ENCODE data around the gene MAGI1. TPM values are rescaled to one million over a fixed set of nuclear protein-coding genes. Genes with fewer than 3 reads are reported as not detected.

MAGI1 gene
- total RNA-seq, 2 donors from 2014 or later = 38.6 to 45.1 TPM

DNA sequence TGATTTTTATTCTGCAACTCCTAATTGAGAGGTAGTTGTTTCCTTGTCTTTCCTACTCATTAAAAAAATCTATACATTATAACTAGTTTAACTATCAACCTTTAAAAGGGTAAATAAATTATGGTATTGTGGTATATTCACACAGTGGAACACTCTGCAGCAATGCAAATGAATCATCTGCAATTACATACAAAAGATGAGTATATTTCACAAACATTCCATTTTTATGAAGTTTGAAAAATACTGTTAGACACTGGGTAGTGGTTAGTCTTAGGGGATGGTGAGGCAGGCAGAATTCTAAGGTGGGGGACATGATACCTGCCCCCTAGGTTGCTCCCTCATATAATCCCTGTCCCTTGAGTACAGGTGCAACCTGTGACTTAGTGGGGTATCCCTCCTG, 44.0 kb upstream of the MAGI1 start:
- Histone ChIP-seq H3K27ac (ENCODE audit: low read depth, low read length) (no peak overlapping the region), H3K9me3 (ENCODE audit: control insufficient read depth, low read length) (no peaks in the 10 kb centered on the region), H3K27me3 (ENCODE audit: control insufficient read depth, insufficient read depth, low read length, poor library complexity, severe bottlenecking) (no peaks in the 10 kb centered on the region), H3K4me3 (ENCODE audit: low read length) (no peak overlapping the region), H3K9ac (ENCODE audit: extremely low read depth, low read length, poor library complexity, severe bottlenecking) (no peak overlapping the region), H3K36me3 (ENCODE audit: control insufficient read depth, insufficient read depth, low read length) (no peaks in the 10 kb centered on the region), H3K4me1 (ENCODE audit: control insufficient read depth, insufficient read depth, low read length) (no peaks in the 10 kb centered on the region)
- Mint-ChIP-seq H3K27ac (no peak overlapping the region), H3K36me3 (ENCODE audit: low read depth) (no peaks in the 10 kb centered on the region), H3K4me3 (no peak overlapping the region), H3K4me1 (peaks cover 1% of the 10 kb centered on the region), H3K27me3 (ENCODE audit: insufficient read depth) (no peaks in the 10 kb centered on the region), H3K9me3 (no peaks in the 10 kb centered on the region)
- TF ChIP-seq, protein P1, sequence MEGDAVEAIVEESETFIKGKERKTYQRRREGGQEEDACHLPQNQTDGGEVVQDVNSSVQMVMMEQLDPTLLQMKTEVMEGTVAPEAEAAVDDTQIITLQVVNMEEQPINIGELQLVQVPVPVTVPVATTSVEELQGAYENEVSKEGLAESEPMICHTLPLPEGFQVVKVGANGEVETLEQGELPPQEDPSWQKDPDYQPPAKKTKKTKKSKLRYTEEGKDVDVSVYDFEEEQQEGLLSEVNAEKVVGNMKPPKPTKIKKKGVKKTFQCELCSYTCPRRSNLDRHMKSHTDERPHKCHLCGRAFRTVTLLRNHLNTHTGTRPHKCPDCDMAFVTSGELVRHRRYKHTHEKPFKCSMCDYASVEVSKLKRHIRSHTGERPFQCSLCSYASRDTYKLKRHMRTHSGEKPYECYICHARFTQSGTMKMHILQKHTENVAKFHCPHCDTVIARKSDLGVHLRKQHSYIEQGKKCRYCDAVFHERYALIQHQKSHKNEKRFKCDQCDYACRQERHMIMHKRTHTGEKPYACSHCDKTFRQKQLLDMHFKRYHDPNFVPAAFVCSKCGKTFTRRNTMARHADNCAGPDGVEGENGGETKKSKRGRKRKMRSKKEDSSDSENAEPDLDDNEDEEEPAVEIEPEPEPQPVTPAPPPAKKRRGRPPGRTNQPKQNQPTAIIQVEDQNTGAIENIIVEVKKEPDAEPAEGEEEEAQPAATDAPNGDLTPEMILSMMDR (conservative IDR thresholded peaks at IDR 0.05) = no peak
- no peak for DNase-seq

DNA sequence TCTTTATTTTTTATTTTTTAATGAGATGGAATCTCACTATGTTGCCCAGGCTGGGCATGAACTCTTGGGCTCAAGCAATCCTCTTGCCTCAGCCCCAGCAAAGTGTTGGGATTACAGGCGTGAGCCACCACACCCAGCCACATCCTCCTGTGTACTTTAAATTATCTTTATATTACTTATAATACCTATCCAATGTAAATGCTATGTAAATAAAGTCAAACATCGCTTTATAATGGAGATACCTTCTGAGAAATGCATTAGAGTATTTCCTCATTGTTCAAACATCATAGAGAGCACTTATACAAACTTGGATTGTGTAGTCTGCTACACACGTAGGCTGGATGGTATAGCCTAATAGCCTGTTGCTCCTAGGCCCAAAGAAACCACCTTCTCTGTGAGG, 41.4 kb upstream of the MAGI1 start:
- H3K27me3 ChIP-seq (ENCODE audit: control insufficient read depth, insufficient read depth, low read length, poor library complexity, severe bottlenecking) = no peaks in the 10 kb centered on the region
- H3K27ac ChIP-seq (ENCODE audit: low read depth, low read length) = no peak overlapping the region
- no peaks in the 10 kb centered on the region for H3K9me3 Mint-ChIP-seq
- H3K9ac ChIP-seq (ENCODE audit: extremely low read depth, low read length, poor library complexity, severe bottlenecking) = no peak overlapping the region
- WGBS, 2 experiments (ENCODE audit: insufficient coverage in 1 of 2, insufficient read length in 1 of 2) = 94 to 100% methylated on average over 1 to 3 of the region's 3 CpGs
- no peaks in the 10 kb centered on the region for H3K4me1 Mint-ChIP-seq
- H3K36me3 Mint-ChIP-seq (ENCODE audit: low read depth) = no peaks in the 10 kb centered on the region
- H3K27ac Mint-ChIP-seq = no peak overlapping the region
- DNase-seq = no peak
- no peak overlapping the region for H3K4me3 Mint-ChIP-seq
- H3K9me3 ChIP-seq (ENCODE audit: control insufficient read depth, low read length) = no peaks in the 10 kb centered on the region
- H3K36me3 ChIP-seq (ENCODE audit: control insufficient read depth, insufficient read depth, low read length) = no peaks in the 10 kb centered on the region
- no peak overlapping the region for H3K4me3 ChIP-seq (ENCODE audit: low read length)
- H3K27me3 Mint-ChIP-seq (ENCODE audit: insufficient read depth) = no peaks in the 10 kb centered on the region
- H3K4me1 ChIP-seq (ENCODE audit: control insufficient read depth, insufficient read depth, low read length) = no peaks in the 10 kb centered on the region
- TF ChIP-seq, protein P1 (conservative IDR thresholded peaks at IDR 0.05) = no peak

DNA sequence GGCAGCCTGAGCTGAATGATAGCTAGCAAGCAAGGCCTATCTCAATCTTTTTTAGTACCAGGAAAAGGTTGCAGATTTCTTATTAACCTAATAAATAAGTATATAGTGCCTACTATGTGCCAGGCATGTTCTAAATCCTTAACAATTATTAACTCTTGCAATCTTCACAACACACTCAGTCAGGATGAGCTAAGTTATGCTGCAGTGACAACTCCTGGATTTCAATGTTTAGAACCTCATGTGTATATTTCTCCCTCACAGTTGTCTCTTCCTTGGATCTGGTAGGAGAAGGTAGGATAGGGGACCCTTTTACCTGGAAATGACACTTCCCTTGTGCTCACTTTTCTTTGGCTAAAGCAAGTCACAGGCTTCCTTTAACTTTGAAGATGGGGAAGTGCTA, 39.3 kb upstream of the MAGI1 start:
- no peak overlapping the region for H3K27ac Mint-ChIP-seq
- TF ChIP-seq, protein P1 (conservative IDR thresholded peaks at IDR 0.05) = no peak

More for the DNA sequence above, 39.3 kb upstream of the MAGI1 start:
- Mint-ChIP-seq H3K4me3 (no peak overlapping the region), H3K4me1 (peaks cover 2% of the 10 kb centered on the region), H3K9me3 (no peaks in the 10 kb centered on the region), H3K27me3 (ENCODE audit: insufficient read depth) (no peaks in the 10 kb centered on the region), H3K36me3 (ENCODE audit: low read depth) (no peaks in the 10 kb centered on the region)
- no peaks in the 10 kb centered on the region for H3K27me3 ChIP-seq (ENCODE audit: control insufficient read depth, insufficient read depth, low read length, poor library complexity, severe bottlenecking)
- H3K36me3 ChIP-seq (ENCODE audit: control insufficient read depth, insufficient read depth, low read length) = no peaks in the 10 kb centered on the region
- H3K27ac ChIP-seq (ENCODE audit: low read depth, low read length) = no peak overlapping the region
- no peaks in the 10 kb centered on the region for H3K4me1 ChIP-seq (ENCODE audit: control insufficient read depth, insufficient read depth, low read length)
- no peak overlapping the region for H3K4me3 ChIP-seq (ENCODE audit: low read length)
- no peak for DNase-seq
- no peaks in the 10 kb centered on the region for H3K9me3 ChIP-seq (ENCODE audit: control insufficient read depth, low read length)
- H3K9ac ChIP-seq (ENCODE audit: extremely low read depth, low read length, poor library complexity, severe bottlenecking) = no peak overlapping the region
